NCI-H2171 (cell line): ENCODE measurements around the gene MAPK8.
"Not testable (repeated sequence)": the region's sequence is repeated elsewhere in the genome, so short reads cannot be mapped to it uniquely, and the experiment has no call there.

Experiments
- DNase-seq: peaks from one replicate; lab custom pipeline; 2025; lab: John Stamatoyannopoulos, UW

MAPK8 gene

DNA sequence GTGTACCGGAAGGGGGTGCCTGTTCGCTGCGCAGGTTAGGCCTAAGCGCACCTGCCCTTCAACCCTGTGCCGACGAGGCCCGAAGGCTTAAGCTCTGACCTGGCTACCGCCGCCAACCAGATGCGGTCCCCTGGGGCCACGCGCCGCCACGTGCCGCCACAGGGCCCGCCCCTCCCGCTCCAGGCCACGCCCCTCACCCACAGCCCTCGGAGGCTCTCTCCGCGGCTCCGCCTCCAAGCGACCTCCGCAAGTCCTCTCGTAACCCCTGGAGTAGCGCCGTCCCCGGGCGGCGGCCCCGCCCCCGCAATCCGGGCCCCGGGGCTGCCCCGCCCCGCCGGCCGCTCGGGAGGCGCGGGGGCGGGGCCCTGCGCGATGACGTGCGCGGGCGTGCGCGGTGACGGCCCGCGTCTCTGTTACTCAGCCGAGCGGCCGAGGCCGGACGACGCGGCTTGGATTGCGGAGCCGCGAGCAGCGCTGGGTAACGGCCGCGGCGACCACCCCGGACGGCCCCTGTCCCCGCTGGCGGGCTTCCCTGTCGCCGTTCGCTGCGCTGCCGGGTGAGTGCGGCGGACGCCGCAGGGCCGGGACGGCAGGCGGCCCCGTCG lies at the start of gene MAPK8:
Gene MAPK8 (plus strand): TSS at position 413 of the 605 bp plus-strand sequence. CDS start 94,984 bp downstream, outside the sequence.
- DNase-seq: peak; percentile 75

DNA sequence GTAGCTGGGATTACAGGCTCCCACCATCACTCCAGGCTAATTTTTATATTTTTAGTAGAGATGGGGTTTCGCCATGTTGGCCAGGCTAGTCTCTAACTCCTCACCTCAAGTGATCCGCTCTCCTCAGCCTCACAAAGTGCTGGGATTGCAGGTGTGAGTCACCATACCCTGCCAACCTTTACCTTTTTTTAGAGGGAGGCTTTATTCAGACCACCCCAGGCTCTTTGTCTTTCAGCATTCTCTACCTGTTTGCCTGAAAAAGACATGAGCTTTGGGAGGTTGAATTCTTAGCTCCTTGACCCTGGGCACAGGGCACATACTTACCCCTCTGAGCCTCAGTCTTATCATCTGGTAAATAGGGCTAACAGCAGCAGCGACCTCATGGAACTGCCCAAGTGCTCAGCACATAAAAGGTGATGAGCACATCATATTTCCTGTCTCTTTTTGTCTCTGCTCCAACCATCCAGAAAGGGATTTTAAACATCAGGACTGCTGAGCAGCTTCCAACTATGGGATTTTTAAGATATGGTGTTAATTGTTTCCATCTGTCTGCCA lies 49.0 kb upstream of the MAPK8 start:
- no peak for DNase-seq

DNA sequence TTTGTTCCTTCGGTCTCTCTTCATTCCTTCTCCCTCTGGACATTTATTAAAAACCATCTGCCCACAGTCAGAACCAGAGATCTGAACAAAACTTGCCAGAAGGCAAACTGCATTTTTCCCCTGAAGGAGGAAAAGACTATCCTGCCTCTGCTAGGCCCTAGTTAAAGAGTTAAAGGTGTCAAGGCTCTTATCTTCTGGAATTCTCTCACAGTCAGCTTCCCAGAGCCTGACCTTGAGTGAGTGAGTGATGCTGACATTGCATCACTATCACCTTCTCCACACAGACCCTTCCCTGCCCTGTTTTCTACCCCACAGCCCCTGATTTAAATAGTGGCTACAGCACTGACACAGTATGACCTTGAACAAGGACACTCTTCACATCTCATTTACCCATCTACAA lies 48.4 kb upstream of the MAPK8 start:
- no peak for DNase-seq

DNA sequence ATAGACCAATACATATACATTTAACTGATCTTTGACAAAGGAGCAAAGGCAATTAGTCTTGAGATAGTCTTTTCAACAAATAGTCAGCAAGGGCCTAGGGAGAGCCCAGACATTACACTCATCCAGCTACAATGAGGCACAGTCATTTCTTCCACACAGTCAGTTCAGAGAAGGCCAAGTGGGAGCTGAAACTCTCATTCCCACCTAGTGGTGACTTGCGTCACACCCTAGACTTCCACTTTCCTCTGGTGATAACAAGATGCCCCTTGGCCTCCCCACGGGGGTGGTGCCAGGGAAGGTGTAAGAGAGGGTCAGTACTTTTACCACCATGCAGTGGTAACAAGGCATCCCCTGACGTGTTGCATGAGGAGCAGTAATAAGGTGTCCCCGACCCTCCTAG lies 39.9 kb upstream of the MAPK8 start:
- no peak for DNase-seq

DNA sequence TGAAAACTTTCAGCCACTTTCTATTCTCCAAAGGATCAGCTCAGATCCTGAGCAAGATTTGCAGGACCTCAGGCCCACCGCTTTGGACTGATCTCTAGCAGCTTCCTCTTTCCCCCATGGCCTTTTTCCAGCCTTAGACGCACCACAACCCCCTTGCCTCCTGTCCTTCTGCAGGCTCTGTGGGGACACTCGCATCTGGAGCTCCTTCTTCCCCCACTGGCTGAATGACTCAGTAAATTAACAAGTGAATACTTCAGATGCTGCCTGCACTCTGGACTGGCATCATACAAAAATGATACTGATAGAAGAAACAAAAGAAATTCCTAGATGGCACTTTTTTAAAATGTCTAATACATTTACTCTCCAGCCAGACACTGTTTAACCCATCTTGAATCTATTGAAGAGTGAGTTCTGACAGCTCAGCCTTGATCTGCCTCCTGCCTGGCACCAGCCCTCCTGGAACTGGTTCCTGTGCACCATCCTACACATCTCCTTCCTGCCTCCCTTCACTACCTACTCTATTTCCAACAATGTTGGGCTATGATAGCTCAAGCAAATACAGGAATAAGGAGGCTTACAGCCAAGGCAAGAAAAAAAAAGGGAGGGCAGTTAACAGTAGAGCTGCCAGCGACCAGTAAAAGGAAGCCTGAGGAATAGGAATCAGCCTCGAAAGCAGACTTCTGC lies 35.3 kb upstream of the MAPK8 start:
- DNase-seq: no peak

DNA sequence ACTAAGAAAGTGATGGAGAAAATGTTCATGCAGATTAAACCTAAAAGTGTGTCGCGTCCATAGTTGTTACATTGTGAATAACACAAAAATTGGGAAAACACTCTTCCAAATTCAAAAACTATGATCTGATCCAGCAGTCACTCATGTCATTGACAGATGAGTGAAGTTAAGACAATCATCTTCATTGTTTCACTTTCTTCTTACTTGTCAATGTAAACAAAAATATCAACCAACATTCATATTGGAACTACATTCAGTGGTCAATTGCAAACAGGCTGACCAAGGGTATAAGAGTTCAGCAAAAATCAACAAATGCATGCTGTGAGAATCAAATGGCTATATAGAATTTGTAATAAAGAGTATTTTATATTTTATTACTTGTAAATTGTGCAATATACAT lies 33.8 kb upstream of the MAPK8 start:
- DNase-seq: no peak

DNA sequence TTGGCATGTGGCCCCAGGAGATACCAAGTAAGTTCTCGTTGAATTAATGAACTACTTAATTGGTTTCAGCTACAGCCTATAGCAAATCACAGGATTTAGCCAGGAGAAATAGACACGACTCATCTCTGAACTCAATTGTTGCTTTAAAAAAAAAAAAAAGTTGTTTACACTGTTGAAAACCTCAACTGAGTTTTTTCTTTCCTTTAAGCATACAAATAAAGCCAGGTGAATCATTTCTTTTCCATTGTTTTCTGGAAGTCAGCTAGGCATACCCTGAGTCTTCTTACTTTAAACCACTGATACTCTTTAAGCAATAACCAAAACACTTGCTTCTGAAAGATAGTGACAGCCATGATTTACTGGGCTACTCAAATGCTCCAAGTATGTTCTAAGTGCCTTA lies 32.7 kb upstream of the MAPK8 start:
- no peak for DNase-seq

DNA sequence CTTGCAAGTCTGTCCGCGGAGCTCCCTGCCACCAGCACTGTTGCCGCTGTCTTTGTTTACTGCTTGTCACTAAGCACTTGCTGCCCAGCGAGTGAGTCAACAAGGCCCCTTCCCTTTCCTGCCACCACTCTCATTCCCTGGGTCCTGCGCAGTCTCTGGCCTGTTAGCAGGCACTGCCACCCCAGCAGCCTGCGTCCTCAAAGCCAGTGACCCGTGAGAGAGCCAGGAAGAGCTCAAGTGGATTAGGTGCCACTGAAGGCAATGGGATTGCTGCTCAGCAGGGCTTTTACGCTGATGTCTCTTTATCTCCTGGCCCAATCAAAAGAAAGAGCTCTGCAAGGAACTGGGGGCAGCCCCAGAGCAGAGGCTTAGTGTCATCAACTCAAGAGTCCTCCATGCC lies 31.8 kb upstream of the MAPK8 start, which contains the start of gene FRMPD2:
Gene FRMPD2 (minus strand): TSS at position 61 of the 400 bp plus-strand sequence. CDS start 129 bp downstream, outside the sequence.
- DNase-seq: no peak

DNA sequence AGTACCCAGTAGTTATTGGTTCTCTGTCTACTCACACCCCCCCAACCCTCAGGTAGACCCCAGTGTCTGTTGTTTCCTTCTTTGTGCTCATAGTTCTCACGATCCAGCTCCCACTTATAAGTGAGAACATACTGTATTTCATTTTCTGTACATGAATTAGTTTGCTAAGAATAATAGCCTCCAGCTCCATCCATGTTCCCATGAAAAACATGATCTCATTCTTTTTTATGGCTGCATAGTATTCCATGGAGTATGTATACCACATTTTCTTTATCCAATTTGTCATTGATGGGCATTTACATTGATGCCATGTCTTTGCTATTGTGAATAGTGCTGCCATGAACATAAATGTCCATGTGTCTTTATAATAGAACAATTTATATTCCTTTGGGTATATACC lies 29.4 kb upstream of the MAPK8 start:
- DNase-seq: no peak

DNA sequence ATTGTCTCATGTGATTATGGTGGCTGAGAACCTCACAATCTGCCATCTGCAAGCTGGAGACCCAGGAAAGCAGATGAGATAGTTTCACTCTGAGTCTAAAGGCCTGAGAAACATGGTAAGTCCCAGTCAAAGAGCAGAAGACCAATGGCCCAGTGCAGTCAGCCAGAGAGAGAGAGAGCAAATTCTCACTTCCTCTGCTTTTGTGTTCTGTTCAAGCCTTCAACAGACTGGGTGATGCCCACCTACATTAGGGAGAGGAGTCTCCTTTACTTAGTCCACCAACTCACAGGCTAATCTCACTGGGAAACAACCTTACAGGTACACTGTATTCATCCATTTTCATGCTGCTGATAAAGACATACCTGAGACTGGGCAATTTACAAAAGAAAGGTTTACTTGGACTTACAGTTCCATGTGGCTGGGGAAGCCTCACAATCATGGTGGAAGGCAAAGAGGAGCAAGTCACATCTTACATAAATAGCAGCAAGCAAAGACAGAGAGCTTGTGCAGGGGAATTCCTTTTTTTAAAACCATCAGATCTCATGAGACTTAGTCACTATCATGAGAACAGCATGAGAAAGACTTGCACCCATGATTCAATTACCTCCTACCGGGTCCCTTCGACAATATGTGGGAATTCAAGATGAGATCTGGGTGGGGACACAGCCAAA lies 27.3 kb upstream of the MAPK8 start:
- no peak for DNase-seq

DNA sequence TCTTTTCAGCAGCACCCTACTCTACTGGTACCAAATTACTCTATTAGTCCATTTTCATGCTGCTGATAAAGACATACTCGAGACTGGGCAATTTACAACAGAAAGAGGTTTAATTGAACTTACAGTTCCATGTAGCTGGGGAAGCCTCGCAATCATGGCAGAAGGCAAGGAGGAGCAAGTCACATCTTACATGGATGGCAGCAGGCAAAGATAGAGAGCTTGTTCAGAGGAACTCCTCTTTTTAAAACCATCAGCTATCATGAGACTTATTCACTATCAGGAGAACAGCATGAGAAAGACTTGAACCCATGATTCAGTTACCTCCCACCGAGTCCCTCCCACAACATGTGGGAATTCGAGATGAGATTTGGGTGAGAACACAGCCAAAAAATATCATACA lies 24.8 kb upstream of the MAPK8 start:
- DNase-seq: not testable (repeated sequence)

DNA sequence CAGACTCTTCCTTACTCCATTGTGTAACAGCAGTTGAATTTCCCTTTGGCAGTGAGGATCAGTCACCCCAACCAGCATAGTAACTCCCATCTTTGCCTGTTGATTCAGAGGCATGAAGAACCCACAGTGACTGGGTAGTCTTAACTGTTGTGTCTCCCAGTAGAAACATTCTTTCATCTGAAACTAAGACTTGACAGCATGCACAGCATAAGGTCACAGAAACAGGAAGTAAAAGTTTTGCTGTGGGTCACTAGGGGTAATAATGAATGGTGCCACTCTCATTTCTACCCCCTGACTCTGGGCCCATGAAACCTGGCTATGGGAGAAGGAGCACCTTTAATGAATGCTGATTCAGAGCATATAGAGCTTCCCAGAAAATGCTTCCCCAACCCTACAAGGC lies 23.6 kb upstream of the MAPK8 start:
- no peak for DNase-seq

DNA sequence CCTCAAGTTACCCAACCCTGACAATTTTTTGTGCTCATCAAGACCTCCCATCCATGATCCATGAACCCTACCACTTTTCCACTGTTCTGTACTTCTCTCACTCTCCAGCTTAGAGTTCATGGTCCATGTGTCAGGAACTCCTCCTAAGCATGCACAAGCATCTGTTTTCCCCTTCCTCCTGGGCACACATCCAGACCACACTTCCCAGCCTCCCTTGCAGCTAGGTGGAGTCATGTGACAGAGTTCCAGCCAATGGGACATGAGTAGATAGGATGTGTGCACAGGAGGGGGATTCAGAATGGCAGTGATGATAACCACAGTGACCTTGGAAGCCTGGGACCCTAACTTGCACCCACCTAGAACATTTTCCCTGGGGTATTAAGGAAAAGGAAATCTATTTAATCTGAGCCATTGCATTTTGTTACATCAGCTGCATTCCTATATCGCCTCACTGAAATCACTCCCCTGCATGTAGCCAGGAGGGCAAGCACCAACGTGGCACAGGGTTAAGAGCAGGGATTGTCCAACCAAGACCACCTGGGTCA lies 22.4 kb upstream of the MAPK8 start:
- no peak for DNase-seq

DNA sequence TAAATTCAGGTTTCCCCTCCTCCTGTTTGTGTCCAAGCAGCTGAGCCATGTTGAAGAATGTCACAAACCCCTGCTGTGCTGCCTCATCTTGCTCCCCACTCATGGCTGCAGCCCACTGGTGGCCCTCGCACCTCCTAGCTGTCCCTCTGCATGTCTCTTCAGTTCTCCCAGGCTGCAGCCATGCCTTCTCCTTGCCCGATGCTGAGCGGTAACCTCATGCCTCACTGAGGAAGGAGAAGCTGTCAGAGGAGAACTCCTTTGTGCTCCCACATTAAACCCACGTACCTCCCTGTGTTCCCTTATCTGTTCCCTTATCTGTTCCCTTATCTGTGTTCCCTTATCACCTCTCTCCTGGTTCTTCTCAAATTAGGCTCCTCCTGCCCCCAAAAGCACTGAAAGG lies 21.7 kb upstream of the MAPK8 start:
- no peak for DNase-seq

DNA sequence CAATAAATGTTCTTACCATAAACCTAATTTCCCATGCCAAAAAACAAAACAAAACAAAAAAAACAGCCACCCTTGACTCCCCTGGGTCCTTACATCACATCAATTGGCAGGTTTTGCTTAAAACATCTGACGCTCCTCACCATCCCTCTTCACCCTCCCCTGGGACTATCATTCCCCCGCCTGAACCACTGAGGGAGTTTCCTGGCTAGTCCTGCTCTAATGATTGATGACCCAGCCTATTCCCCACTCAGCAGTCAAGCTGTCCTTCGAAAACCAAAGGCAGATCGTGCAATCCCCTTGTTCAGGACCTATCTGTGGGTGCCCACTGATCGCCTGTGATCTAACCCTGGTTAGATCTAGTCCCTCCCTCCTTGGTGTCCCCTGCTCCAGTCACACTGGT lies 20.8 kb upstream of the MAPK8 start:
- peak; percentile 32 for DNase-seq

DNA sequence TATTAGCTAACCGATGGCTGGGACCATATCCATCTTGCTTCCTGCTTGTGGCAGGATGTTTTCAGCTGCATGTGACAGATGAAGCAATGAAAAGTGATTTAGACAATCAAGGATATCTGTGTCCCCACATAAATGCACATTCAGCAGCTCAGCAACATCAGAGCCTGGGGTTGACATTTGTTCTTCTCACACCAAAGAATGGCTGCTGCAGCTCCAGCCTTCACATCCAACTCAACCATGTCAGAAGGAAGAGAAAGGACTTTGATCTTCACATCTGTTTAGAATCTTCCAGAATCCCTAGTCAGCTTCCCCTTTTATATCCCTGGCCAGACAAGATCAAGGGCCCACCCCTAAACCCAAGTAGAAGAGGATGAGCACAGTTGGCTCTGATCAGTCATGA lies 20.1 kb upstream of the MAPK8 start:
- DNase-seq: no peak

DNA sequence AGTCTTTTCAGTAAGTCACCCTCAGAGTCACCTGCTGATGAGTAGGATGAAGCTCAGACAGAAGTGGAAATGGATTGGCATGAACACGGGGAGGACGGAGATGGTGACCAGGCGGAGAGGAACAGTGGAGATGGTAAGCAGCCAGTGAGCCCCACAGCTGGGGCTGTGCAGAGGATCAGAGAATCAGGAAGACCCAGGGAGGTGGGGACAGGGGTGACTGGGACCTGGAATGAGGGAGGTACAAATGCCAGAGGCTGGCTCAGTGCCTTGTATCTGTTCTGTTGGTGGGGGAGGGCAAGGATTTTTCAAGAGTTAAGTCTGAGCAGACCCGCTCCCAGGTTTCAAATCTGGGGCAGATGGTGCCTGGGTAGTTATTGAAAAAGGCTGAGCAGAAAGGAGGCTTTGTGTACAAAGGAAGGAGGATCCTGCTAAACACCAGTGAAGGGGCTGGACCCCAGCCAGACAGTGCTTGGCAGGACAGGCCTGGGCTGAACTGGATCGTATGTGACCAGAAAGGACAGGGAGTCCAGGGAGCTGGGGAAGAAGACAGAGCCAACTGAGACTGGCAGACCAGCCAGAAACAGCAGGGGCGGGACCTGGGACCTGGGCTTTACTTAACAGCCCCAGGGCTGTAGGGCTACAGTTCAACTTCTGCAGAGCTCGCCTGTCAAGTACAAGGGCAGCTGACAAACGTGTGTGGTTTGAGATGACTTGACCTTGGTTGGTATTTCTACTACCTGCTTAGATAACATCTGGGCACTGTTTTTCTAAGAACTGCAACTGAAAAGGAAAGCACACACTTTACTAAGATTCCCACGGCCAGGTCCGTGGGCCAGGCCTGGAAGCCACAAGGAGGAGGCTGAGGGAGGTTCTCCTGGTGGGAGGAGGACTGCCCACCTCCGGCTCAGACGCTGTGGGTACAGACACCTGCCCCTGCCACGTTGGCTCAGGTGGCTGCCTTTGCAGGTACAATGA lies 18.8 kb upstream of the MAPK8 start:
- peak; percentile 27 for DNase-seq

DNA sequence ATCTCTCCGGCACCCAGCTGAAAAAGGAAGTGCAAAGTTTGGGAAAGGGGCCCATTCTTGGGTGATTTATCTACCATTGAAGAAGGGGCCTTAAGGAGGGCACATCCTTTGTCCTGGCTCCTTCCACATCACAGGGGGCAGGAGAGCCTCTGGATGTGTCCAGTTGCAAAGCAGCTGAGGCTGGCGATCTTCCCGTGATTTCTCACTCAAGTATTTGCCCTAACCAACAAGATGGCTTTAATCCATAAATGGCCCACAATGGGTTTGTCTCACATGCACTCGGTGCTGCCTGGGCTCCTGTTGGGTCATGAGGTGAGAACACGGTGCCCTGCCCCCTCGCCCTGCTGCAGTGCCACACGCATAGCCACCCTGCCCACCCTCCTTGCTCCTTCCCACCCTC lies 17.8 kb upstream of the MAPK8 start:
- DNase-seq: no peak

DNA sequence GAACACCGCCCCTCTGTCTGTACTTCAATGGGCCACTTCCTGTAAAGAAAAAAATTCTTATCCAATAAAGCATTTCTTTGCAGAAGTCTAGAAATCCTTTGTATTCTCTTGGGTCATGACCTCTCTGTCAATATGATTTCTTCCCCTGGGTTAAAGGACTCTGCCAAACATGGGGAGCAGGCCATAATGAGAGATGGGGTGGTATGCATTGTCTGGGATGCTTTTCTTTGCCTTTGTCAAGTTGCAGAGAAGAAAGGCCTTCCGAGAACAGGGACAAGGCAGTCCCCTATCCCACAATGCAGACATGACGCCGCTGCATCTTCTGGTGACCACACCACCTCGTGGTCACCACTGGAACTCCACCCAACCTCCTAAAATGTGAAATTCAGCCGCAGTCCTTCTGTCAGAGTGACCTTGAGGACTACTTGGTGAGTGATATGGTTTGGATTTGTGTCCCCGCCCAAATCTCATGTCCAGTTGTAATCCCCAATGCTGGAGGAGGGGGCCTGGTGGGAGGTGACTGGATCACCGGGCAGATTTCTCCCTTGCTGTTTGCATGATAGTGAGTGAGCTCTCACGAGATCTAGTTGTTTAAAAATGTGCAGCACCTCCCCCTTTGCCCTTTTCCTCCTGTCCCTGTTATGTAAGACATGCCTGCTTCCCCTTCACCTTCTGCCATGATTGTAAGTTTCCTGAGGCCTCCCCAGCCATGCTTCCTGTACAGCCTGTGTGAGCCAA lies 16.8 kb upstream of the MAPK8 start:
- DNase-seq: no peak

DNA sequence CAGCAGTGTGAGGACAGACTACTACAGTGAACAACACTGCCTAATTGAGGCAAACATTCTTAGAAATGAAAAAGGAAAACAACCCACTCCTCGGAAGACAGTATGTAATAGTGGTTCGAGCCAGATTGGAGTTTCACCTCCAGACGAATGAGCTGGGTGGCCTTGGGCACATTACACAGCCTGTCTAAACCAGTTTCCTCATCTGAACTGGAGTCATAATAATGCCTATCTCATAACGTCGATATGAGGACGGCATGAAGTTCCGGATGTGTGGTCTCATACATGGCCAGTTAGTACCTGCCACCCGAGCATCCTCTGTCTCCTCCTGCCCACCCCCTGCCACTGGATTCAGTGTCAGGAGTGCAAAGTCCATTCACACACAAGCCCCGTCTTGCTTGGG lies 16.2 kb upstream of the MAPK8 start:
- no peak for DNase-seq

DNA sequence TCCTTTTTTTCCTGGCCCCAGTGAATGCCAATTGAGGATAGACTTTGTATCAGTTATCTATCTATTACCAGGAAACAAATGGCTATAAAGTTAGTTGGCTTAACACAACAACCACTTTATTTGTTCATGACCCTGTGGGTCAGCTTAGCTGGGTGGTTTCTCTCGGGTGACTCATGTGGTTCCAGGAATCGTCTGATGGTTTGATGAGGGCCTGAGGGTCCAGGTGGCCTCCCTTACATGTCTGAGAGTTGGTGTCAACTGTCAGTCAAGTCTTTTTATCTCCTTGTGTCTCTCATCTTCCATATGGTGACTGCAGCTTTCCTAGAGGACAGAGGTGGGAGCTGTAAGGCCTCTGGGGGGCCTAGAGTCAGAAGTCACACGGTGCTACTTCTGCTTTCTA lies 15.3 kb upstream of the MAPK8 start:
- no peak for DNase-seq
